GM18868 (cell line): ENCODE measurements around the gene PDE1A.
A peak's percentile ranks its signal among the peaks of the same experiment; 100 is the strongest.

ENCODE experiments used
- ATAC-seq: cut with Tn5 transposase; IDR thresholded peaks from one replicate; pipeline ENCODE4 v1.9.1; 2021; ENCODE audit warnings: mild to moderate bottlenecking, moderate library complexity; ENCODE audit not compliant: unreplicated experiment

PDE1A gene

GRCh38 chr2:182144776-182145165 is 282.1 kb downstream of the PDE1A start:
- no peak for ATAC-seq

- ATAC-seq, result no peak
These were observed 282.6 kb downstream of the PDE1A start for GRCh38 chr2:182144041-182144775.

GRCh38 chr2:182142062-182142461 is 284.8 kb downstream of the PDE1A start:
- no peak for ATAC-seq

- no peak for ATAC-seq
These were observed 292.6 kb downstream of the PDE1A start for GRCh38 chr2:182134201-182134600.

GRCh38 chr2:182133195-182133891 is 293.5 kb downstream of the PDE1A start:
- no peak for ATAC-seq

GRCh38 chr2:182132605-182133004 is 294.2 kb downstream of the PDE1A start:
- ATAC-seq, result no peak

- ATAC-seq, result no peak
These were observed 297.8 kb downstream of the PDE1A start for GRCh38 chr2:182128821-182129707.

- no peak for ATAC-seq
These were observed 309.6 kb downstream of the PDE1A start for GRCh38 chr2:182117196-182117595.

GRCh38 chr2:182116774-182117173 is 310.1 kb downstream of the PDE1A start:
- ATAC-seq, result no peak

GRCh38 chr2:182115258-182115657 is 311.6 kb downstream of the PDE1A start:
- no peak for ATAC-seq

GRCh38 chr2:182113334-182113733 is 313.5 kb downstream of the PDE1A start:
- no peak for ATAC-seq

- ATAC-seq, result no peak
These were observed 316.5 kb downstream of the PDE1A start for GRCh38 chr2:182110347-182110746.

- ATAC-seq, result no peak
These were observed 323.3 kb downstream of the PDE1A start for GRCh38 chr2:182103526-182103925.

- ATAC-seq, result peak; percentile 73
These were observed 325.6 kb downstream of the PDE1A start for GRCh38 chr2:182101263-182101662.

- no peak for ATAC-seq
These were observed 328.2 kb downstream of the PDE1A start for GRCh38 chr2:182098648-182099047.

- ATAC-seq, result no peak
These were observed 329.2 kb downstream of the PDE1A start for GRCh38 chr2:182097571-182098164.

- ATAC-seq, result no peak
These were observed 336.4 kb downstream of the PDE1A start for GRCh38 chr2:182090486-182090885.
